A673 (cell line): ENCODE data around the gene SLC35E3.

ENCODE experiments used
- EZH2 ChIP-seq: fragments of 200-600 bp; sonication (generic); IDR thresholded peaks from 2 replicates; pipeline ENCODE4 v1.6.1; 2017; ENCODE audit warnings: borderline replicate concordance, low read depth, mild to moderate bottlenecking, mixed read lengths, antibody characterized with exemption, low read length; ENCODE audit not compliant: poor library complexity, severe bottlenecking
- TF ChIP-seq, protein P1 (sequence below): fragments of 300-800, 200-600 bp; sonication (generic); conservative IDR thresholded peaks from 2 replicates; pipeline ENCODE4 v1.5.1; 2017; ENCODE audit warnings: low read depth, mild to moderate bottlenecking, antibody characterized with exemption, low read length, moderate library complexity, mixed read lengths

DNA sequence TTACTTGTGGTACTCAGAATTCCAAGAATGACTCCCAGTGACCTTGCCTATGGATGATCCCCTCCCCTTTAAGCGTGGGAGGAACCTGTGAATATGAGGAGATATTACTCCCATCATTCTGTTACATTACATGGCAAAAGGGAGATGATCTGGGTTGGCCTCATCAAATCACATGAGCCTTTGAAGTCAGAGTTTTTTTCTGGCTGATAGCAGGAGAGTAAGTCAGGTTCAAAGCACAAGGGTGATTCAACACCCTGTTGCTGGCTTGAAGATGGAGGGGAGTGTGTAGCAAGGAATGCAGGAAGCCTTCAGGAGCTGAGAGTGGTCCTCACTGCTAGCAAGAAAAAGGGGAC, 52.9 kb downstream of the SLC35E3 start:
- TF ChIP-seq EZH2 = no peak
- TF ChIP-seq, protein P1, sequence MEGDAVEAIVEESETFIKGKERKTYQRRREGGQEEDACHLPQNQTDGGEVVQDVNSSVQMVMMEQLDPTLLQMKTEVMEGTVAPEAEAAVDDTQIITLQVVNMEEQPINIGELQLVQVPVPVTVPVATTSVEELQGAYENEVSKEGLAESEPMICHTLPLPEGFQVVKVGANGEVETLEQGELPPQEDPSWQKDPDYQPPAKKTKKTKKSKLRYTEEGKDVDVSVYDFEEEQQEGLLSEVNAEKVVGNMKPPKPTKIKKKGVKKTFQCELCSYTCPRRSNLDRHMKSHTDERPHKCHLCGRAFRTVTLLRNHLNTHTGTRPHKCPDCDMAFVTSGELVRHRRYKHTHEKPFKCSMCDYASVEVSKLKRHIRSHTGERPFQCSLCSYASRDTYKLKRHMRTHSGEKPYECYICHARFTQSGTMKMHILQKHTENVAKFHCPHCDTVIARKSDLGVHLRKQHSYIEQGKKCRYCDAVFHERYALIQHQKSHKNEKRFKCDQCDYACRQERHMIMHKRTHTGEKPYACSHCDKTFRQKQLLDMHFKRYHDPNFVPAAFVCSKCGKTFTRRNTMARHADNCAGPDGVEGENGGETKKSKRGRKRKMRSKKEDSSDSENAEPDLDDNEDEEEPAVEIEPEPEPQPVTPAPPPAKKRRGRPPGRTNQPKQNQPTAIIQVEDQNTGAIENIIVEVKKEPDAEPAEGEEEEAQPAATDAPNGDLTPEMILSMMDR = no peak
